Fibroblast of villous mesenchyme (primary cell): Measurements from ENCODE around the gene MED12L. TPM values are rescaled to one million over a fixed set of nuclear protein-coding genes. Genes with fewer than 3 reads are reported as not detected.
A peak's percentile ranks its signal among the peaks of the same experiment; 100 is the strongest.

ENCODE experiments used
- DNase-seq: peaks from one replicate; pipeline ENCODE4 v3.0.0-alpha.2; 2010; ENCODE audit warnings: low read depth
- H3K4me3 ChIP-seq: 2 replicates; pipeline ENCODE4 v1.5.1; 2011; ENCODE audit warnings: low read depth, mild to moderate bottlenecking, low read length
- total RNA-seq: library from RNA; depleted of rRNA; stranded (reverse); fragments of >200 nt; gene quantifications from 2 replicates; pipeline ENCODE4 v1.2.3, GENCODE V29; 2012
- TF ChIP-seq, protein P1 (sequence below): IDR thresholded peaks from 2 replicates; pipeline ENCODE4 v1.5.1; 2012; ENCODE audit warnings: low read depth, mild to moderate bottlenecking, low read length; ENCODE audit not compliant: insufficient read depth

The MED12L gene
- total RNA-seq, 1 donor = 1.3 TPM

GRCh38 chr3:151452841-151453240, 367.4 kb downstream of the MED12L start:
- no peak overlapping the region for H3K4me3 ChIP-seq
- no peak for DNase-seq
- TF ChIP-seq, protein P1, sequence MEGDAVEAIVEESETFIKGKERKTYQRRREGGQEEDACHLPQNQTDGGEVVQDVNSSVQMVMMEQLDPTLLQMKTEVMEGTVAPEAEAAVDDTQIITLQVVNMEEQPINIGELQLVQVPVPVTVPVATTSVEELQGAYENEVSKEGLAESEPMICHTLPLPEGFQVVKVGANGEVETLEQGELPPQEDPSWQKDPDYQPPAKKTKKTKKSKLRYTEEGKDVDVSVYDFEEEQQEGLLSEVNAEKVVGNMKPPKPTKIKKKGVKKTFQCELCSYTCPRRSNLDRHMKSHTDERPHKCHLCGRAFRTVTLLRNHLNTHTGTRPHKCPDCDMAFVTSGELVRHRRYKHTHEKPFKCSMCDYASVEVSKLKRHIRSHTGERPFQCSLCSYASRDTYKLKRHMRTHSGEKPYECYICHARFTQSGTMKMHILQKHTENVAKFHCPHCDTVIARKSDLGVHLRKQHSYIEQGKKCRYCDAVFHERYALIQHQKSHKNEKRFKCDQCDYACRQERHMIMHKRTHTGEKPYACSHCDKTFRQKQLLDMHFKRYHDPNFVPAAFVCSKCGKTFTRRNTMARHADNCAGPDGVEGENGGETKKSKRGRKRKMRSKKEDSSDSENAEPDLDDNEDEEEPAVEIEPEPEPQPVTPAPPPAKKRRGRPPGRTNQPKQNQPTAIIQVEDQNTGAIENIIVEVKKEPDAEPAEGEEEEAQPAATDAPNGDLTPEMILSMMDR = no peak

DNA sequence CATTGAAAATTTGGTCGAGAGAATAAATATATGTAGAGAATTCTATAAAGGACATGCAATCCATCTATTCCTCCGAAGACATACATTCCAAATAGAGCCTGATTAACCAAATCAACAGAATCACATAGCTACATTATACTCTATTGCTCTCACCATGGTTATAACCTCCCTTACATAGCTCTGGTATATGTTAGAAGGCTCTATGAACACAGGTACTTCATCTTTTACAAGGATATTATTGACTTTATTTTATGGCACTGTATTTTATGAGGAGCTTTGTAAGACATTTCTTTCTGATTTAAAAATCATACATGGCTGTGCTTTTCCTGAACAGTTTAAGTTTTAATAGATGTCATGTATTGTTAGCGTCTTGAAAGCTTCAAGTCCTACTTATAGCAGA, 370.6 kb downstream of the MED12L start:
- H3K4me3 ChIP-seq = no peak overlapping the region
- TF ChIP-seq, protein P1 = no peak
- DNase-seq = no peak

GRCh38 chr3:151459358-151459757, 373.9 kb downstream of the MED12L start:
- TF ChIP-seq, protein P1 = no peak
- H3K4me3 ChIP-seq = no peak overlapping the region
- DNase-seq = no peak

GRCh38 chr3:151460228-151460627, 374.8 kb downstream of the MED12L start:
- TF ChIP-seq, protein P1 = no peak
- DNase-seq = no peak
- H3K4me3 ChIP-seq = peak overlapping the region; percentile 63

GRCh38 chr3:151460774-151461450, 375.4 kb downstream of the MED12L start, which contains the start of gene IGSF10:
TSS of gene IGSF10 (minus strand) at chr3:151461061. CDS start at chr3:151458709, 2,352 bp downstream.
- DNase-seq = no peak
- H3K4me3 ChIP-seq = peak within 1 kb of the TSS; percentile 63
- TF ChIP-seq, protein P1 = no peak

DNA sequence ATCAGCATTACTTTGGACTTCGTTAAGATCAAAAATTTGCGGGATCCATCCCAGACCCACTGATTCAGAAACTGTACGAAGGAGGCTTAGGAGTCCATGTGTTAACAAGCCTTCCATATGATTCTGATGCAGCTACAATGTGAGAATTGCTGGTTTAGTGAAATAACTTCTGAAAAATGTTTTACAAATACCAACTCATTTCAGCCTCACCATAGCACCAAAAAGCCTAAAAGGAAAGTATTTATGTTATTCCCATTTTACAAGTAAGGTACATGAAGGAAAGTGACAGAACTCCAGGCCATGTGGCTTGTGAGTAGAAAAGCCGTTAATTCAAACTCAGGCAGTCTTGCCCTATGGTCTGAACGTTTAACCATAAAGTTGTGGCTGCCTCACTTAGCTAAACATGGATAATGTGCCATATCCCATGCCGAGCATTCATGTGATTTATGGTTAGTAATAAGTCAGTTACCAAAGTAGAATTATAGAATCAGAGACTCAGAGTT, 376.9 kb downstream of the MED12L start:
- TF ChIP-seq, protein P1 = no peak
- no peak overlapping the region for H3K4me3 ChIP-seq
- DNase-seq = no peak

DNA sequence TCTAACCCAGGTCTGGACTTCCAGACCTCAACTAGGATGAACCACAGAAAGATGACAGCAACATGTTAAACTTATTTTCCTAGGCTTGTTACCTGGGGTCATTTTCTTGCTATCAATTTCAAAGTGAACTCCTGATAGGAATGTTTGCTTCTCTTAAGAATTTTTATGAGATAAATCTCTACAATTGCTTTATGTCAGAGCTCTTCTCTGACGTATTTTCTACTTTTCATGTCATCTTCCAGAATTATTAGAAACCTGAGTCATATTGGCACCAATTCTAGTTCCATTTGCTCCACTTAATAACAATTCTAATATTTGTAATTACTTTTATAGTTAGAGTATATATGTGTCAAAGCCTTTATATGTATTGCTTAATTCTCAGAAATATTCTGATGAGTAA, 377.5 kb downstream of the MED12L start:
- no peak overlapping the region for H3K4me3 ChIP-seq
- DNase-seq = no peak
- TF ChIP-seq, protein P1 = no peak
